ENCODE measurements around the gene ST3GAL4. TPM values are rescaled to one million over a fixed set of nuclear protein-coding genes. Genes with fewer than 3 reads are reported as not detected.
"Not testable (repeated sequence)": the region's sequence is repeated elsewhere in the genome, so short reads cannot be mapped to it uniquely, and the experiment has no call there.

The ST3GAL4 gene
- polyA plus RNA-seq, 1 of the 3 experiments (the other 2 are of a cell fraction), result 32.0 TPM

DNA sequence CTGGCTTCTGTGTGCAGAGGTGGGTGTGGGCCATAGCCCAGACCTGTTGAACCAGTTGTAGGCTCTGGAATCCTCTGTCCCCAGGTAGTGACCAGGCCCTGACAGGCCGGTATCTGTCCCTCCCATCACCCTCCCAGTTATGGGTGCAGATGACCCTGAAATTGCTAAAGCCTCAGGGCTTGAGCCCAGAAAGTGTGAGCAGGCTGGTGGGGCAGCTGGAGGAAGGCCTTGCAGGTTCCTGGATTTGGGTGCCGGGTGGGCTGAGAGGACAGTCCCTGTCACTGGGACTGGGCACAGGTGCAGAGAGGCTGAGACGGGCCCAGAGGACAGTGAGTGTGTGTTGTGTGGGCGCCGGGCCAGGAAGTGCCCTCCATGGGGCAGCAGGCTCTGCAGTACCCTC lies 10.0 kb downstream of the ST3GAL4 start:
- 91% methylated on average over 4 of the region's 5 CpGs for WGBS (ENCODE audit: low lambda C conversion rate)
- H3K9me3 ChIP-seq; H3K36me3 ChIP-seq (replicated peaks in 1 of 2; ENCODE audit: control insufficient read depth in 1 of 2, insufficient read depth in 2 of 2, low read length in 1 of 2); H3K27ac ChIP-seq (ENCODE audit: low read depth in 2 of 2, low read length in 1 of 2); H3K27me3 ChIP-seq (ENCODE audit: insufficient read depth); POLR2A ChIA-PET; H3K9ac ChIP-seq; DNase-seq; H3K4me3 ChIP-seq (ENCODE audit: low read depth in 2 of 2, low read length in 1 of 2); H3K9me2 ChIP-seq; H3K4me2 ChIP-seq; CTCF ChIA-PET; H3F3A ChIP-seq (replicated peaks; ENCODE audit: insufficient read depth); H2AFZ ChIP-seq (ENCODE audit: low read depth); H4K20me1 ChIP-seq (ENCODE audit: insufficient read depth): not testable (repeated sequence)
- peaks cover 15% of the 10 kb centered on the region; the same call in 1 of the 2 replicates for H3K79me2 ChIP-seq (ENCODE audit: insufficient read depth)
- H3K4me1 ChIP-seq (ENCODE audit: control insufficient read depth in 1 of 2, insufficient read depth in 2 of 2, low read depth in 1 of 2, low read length in 1 of 2), result peaks cover 0 to 19% of the 10 kb centered on the region in 2 experiments; a peak in 1 of 4 replicates

DNA sequence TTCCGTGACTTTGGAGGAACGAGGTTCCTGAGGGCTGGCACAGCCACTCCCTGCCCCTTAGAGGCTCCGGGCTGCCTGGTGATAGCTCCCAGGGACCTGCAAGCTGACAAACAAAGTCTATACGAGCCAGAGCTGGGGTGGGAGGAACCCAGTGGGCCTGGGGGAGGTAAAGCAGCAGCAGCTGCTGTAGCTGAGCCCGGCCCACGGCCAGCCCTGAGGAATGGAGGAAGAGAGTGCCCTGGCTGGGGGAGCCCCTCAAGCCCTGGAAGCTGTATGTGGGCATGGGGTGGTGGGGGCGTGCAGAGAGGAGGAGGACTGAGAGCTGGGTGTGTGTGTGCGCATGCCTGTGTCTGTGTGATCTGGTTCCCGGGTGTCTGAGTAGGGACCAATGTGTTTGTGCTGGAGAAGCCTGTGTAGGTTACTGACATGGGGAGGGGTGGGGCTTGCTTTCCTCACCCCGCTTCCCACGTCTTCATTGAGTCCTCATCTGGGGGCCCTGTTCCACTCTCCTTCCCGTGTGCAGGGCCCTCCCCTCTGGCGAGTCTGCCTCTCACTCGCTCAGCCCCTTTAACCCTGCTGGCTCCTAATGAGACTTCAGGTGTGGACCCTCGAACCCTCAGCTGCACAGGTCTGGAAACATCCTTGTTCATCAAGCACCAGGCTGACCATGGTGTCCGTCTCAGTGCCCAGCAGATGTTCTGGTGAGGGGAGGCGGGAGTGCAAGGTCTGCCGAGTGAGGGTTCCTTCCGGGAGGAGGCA lies 10.8 kb downstream of the ST3GAL4 start:
- CTCF ChIA-PET, result no interaction called here
- Histone ChIP-seq H3F3A (replicated peaks; ENCODE audit: insufficient read depth) (peaks cover 7% of the 10 kb centered on the region), H3K27me3 (ENCODE audit: insufficient read depth) (no peaks in the 10 kb centered on the region), H3K4me3 (ENCODE audit: low read depth in 2 of 2, low read length in 1 of 2) (no peak overlapping the region), H3K4me2 (no peak overlapping the region), H3K9me2 (no peaks in the 10 kb centered on the region), H3K36me3 (replicated peaks in 1 of 2; ENCODE audit: control insufficient read depth in 1 of 2, insufficient read depth in 2 of 2, low read length in 1 of 2) (no peaks in the 10 kb centered on the region), H3K79me2 (ENCODE audit: insufficient read depth) (peaks cover 8% of the 10 kb centered on the region; the same call in 1 of the 2 replicates), H3K27ac (ENCODE audit: low read depth in 2 of 2, low read length in 1 of 2) (no peak overlapping the region), H2AFZ (ENCODE audit: low read depth) (no peak overlapping the region), H3K9me3 (no peaks in the 10 kb centered on the region), H4K20me1 (ENCODE audit: insufficient read depth) (no peaks in the 10 kb centered on the region), H3K9ac (no peak overlapping the region), H3K4me1 (ENCODE audit: control insufficient read depth in 1 of 2, insufficient read depth in 2 of 2, low read depth in 1 of 2, low read length in 1 of 2) (peaks cover 0 to 19% of the 10 kb centered on the region in 2 experiments; a peak in 1 of 4 replicates)
- no peak for DNase-seq
- POLR2A ChIA-PET, result interaction anchor here (0.6 kb wide), 1 partner anchor 50 kb away, joined by 6 read pairs; no protein-coding TSS in a partner anchor
- 98% methylated on average over 13 of the region's 19 CpGs for WGBS (ENCODE audit: low lambda C conversion rate)
- TF ChIP-seq, protein P1, sequence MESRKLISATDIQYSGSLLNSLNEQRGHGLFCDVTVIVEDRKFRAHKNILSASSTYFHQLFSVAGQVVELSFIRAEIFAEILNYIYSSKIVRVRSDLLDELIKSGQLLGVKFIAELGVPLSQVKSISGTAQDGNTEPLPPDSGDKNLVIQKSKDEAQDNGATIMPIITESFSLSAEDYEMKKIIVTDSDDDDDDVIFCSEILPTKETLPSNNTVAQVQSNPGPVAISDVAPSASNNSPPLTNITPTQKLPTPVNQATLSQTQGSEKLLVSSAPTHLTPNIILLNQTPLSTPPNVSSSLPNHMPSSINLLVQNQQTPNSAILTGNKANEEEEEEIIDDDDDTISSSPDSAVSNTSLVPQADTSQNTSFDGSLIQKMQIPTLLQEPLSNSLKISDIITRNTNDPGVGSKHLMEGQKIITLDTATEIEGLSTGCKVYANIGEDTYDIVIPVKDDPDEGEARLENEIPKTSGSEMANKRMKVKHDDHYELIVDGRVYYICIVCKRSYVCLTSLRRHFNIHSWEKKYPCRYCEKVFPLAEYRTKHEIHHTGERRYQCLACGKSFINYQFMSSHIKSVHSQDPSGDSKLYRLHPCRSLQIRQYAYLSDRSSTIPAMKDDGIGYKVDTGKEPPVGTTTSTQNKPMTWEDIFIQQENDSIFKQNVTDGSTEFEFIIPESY (IDR thresholded peaks at IDR 0.05; ENCODE audit: borderline replicate concordance, low read depth), result no peak
- TF ChIP-seq, protein P2, sequence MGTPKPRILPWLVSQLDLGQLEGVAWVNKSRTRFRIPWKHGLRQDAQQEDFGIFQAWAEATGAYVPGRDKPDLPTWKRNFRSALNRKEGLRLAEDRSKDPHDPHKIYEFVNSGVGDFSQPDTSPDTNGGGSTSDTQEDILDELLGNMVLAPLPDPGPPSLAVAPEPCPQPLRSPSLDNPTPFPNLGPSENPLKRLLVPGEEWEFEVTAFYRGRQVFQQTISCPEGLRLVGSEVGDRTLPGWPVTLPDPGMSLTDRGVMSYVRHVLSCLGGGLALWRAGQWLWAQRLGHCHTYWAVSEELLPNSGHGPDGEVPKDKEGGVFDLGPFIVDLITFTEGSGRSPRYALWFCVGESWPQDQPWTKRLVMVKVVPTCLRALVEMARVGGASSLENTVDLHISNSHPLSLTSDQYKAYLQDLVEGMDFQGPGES (IDR thresholded peaks at IDR 0.05; ENCODE audit: low read depth, low read length), result no peak
- TF ChIP-seq EP300 (IDR thresholded peaks at IDR 0.05; ENCODE audit: borderline replicate concordance in 1 of 2, low read depth in 1 of 2, low read length in 1 of 2) (no peak), RFX5 (IDR thresholded peaks at IDR 0.05; ENCODE audit: low read length) (no peak), TEAD4 (IDR thresholded peaks at IDR 0.05; ENCODE audit: borderline replicate concordance, insufficient read depth) (no peak), MXI1 (IDR thresholded peaks at IDR 0.05; ENCODE audit: low read depth, low read length) (no peak), TCF12 (IDR thresholded peaks at IDR 0.05) (no peak), NRF1 (IDR thresholded peaks at IDR 0.05; ENCODE audit: low read depth, low read length) (no peak), FOXM1 (IDR thresholded peaks at IDR 0.05; ENCODE audit: low read depth) (no peak), GATA2 (CRISPR knock-in tag; IDR thresholded peaks at IDR 0.05) (no peak), FOSL2 (IDR thresholded peaks at IDR 0.05; ENCODE audit: borderline replicate concordance, low read depth) (no peak), EZH2phosphoT487 (IDR thresholded peaks at IDR 0.05; ENCODE audit: borderline replicate concordance, low read depth) (no peak), FOXJ3 (CRISPR knock-in tag; IDR thresholded peaks at IDR 0.05) (no peak)
